ENCODE results near the gene SDC1.
"Not testable (repeated sequence)": the region's sequence is repeated elsewhere in the genome, so short reads cannot be mapped to it uniquely, and the experiment has no call there.

Gene SDC1

DNA sequence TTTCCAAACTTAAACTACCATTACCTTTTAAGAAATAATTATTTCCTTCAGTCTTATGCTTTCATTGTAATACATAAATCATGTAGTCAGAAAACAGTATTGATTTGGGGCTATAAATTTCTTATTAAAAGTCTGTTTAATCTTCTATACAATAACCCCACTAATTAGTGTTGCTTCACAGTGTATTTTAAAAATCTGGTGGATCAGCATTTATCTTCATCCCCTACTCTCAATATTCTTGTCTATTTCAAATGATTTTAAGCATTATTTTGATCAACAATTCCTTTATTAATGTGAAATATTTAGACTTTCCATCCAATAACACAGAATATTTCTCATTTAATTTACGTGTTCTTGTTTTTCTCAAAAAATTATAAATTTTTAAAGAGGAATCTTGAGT lies 32.5 kb upstream of the SDC1 start:
- TF ChIP-seq, protein P1, sequence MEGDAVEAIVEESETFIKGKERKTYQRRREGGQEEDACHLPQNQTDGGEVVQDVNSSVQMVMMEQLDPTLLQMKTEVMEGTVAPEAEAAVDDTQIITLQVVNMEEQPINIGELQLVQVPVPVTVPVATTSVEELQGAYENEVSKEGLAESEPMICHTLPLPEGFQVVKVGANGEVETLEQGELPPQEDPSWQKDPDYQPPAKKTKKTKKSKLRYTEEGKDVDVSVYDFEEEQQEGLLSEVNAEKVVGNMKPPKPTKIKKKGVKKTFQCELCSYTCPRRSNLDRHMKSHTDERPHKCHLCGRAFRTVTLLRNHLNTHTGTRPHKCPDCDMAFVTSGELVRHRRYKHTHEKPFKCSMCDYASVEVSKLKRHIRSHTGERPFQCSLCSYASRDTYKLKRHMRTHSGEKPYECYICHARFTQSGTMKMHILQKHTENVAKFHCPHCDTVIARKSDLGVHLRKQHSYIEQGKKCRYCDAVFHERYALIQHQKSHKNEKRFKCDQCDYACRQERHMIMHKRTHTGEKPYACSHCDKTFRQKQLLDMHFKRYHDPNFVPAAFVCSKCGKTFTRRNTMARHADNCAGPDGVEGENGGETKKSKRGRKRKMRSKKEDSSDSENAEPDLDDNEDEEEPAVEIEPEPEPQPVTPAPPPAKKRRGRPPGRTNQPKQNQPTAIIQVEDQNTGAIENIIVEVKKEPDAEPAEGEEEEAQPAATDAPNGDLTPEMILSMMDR (IDR thresholded peaks at IDR 0.05) = no peak
- Histone ChIP-seq H3K36me3 (ENCODE audit: control insufficient read depth, insufficient read depth, low read length) (no peaks in the 10 kb centered on the region), H2AFZ (no peak overlapping the region), H3K27me3 (ENCODE audit: control insufficient read depth, insufficient read depth, low read length) (no peaks in the 10 kb centered on the region), H3K79me2 (no peaks in the 10 kb centered on the region), H3K4me2 (ENCODE audit: low read length) (no peak overlapping the region), H3K9ac (no peak overlapping the region), H3K4me3 (ENCODE audit: low read depth, low read length) (no peak overlapping the region), H3K9me3 (ENCODE audit: control insufficient read depth, low read length) (no peaks in the 10 kb centered on the region), H3K27ac (no peak overlapping the region), H3K4me1 (no peaks in the 10 kb centered on the region)

DNA sequence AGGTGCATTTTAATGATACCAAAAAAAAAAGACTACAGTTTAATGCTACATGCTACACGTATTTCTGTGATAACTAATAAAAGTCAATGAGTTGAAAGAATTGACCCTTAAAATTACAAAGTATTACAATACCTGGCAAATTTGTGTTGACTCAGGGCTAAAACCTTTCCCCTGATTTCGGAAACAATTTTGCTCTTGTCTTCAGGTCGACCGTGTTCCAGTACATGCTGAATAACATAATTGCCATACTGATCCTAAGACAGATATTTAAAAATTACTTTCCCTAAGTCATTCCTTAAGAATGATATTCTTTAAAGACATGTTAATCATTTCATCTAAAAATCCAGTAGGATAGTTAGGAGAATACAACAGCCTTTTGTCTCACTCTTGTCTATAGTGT lies 29.8 kb upstream of the SDC1 start:
- Histone ChIP-seq H3K4me3 (ENCODE audit: low read depth, low read length) (no peak overlapping the region), H3K36me3 (ENCODE audit: control insufficient read depth, insufficient read depth, low read length) (no peaks in the 10 kb centered on the region)

DNA sequence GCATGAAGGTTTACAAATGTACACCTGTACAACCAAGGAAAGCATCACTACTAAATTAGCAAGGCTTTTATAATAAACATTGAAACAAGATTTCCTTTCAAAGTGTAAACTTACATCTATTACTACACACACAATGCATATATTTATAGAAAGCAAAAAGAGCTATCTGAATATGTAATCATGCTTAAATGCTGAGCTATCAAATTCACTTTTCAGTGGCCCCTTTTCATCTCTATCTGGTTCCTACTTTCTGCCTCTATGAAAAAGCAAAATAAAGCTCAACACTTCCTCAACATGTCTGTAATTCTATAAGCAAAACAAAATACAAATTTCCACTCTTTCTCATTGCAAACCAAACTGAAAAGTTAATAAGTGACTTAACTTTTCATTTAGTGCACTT lies 25.5 kb upstream of the SDC1 start:
- Histone ChIP-seq H3K4me3 (ENCODE audit: low read depth, low read length) (no peak overlapping the region), H3K9me3 (ENCODE audit: control insufficient read depth, low read length) (no peaks in the 10 kb centered on the region), H3K27ac (no peak overlapping the region), H3K4me2 (ENCODE audit: low read length) (no peak overlapping the region), H3K27me3 (ENCODE audit: control insufficient read depth, insufficient read depth, low read length) (no peaks in the 10 kb centered on the region), H3K36me3 (ENCODE audit: control insufficient read depth, insufficient read depth, low read length) (no peaks in the 10 kb centered on the region), H2AFZ (no peak overlapping the region), H3K79me2 (no peaks in the 10 kb centered on the region), H3K9ac (no peak overlapping the region), H3K4me1 (no peaks in the 10 kb centered on the region)
- TF ChIP-seq, protein P1 (IDR thresholded peaks at IDR 0.05) = no peak

More for the DNA sequence above, 29.8 kb upstream of the SDC1 start:
- TF ChIP-seq, protein P1 (IDR thresholded peaks at IDR 0.05) = no peak
- Histone ChIP-seq H2AFZ (no peak overlapping the region), H3K79me2 (no peaks in the 10 kb centered on the region), H3K27me3 (ENCODE audit: control insufficient read depth, insufficient read depth, low read length) (no peaks in the 10 kb centered on the region), H3K27ac (no peak overlapping the region), H3K9ac (no peak overlapping the region), H3K4me2 (ENCODE audit: low read length) (no peak overlapping the region), H3K4me1 (no peaks in the 10 kb centered on the region), H3K9me3 (ENCODE audit: control insufficient read depth, low read length) (no peaks in the 10 kb centered on the region)

DNA sequence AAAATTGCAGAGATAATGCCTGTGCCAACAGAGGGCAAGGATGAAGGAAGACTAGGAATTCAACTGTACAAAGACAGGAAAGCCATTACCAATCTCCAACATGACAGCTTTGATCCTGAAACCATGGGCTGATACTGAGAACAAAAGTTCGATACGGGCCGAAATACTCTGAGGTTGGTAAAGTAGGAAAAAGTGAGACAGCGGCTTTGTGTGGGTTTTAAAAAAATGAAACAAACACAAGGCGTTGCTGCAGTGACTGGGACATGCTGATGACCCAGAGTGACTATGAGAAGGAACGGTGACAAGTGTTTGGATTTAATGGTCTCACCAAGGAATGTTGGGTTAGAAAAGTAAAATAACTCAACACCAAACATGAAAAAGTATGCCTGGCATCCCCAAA lies 24.2 kb upstream of the SDC1 start:
- no peaks in the 10 kb centered on the region for H3K79me2 ChIP-seq
- H3K27me3 ChIP-seq (ENCODE audit: control insufficient read depth, insufficient read depth, low read length) = no peaks in the 10 kb centered on the region
- H3K4me1 ChIP-seq = no peaks in the 10 kb centered on the region
- no peak overlapping the region for H3K9ac ChIP-seq
- TF ChIP-seq, protein P1 (IDR thresholded peaks at IDR 0.05) = no peak
- H2AFZ ChIP-seq = no peak overlapping the region
- H3K4me2 ChIP-seq (ENCODE audit: low read length) = no peak overlapping the region
- no peaks in the 10 kb centered on the region for H3K36me3 ChIP-seq (ENCODE audit: control insufficient read depth, insufficient read depth, low read length)
- H3K9me3 ChIP-seq (ENCODE audit: control insufficient read depth, low read length) = no peaks in the 10 kb centered on the region
- H3K4me3 ChIP-seq (ENCODE audit: low read depth, low read length) = no peak overlapping the region
- no peak overlapping the region for H3K27ac ChIP-seq

DNA sequence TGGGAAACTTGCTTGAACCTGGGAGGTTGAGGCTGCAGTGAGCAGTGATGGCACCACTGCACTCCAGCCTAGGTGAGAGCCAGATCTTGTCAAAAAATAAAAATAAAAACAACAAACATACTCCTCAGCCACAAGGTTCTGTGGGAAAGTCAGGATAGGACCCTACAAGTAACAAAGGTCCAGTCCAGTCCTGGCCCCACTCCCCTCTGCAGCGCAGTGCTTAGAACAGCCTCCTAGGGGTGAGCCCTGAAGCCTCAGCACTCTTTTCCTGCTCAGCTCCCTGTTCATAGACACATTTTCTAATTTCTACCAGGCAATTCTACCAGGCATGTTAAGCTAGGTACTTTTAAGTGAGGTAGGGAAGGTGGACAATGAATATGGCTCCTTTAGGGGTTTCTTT lies 22.2 kb upstream of the SDC1 start:
- Histone ChIP-seq H3K4me3 (ENCODE audit: low read depth, low read length) (no peak overlapping the region), H3K27me3 (ENCODE audit: control insufficient read depth, insufficient read depth, low read length) (no peaks in the 10 kb centered on the region), H3K4me1 (no peaks in the 10 kb centered on the region), H3K9me3 (ENCODE audit: control insufficient read depth, low read length) (no peaks in the 10 kb centered on the region), H3K36me3 (ENCODE audit: control insufficient read depth, insufficient read depth, low read length) (no peaks in the 10 kb centered on the region), H3K79me2 (no peaks in the 10 kb centered on the region), H3K9ac (no peak overlapping the region), H2AFZ (no peak overlapping the region), H3K27ac (no peak overlapping the region), H3K4me2 (ENCODE audit: low read length) (no peak overlapping the region)
- TF ChIP-seq, protein P1 (IDR thresholded peaks at IDR 0.05) = no peak

DNA sequence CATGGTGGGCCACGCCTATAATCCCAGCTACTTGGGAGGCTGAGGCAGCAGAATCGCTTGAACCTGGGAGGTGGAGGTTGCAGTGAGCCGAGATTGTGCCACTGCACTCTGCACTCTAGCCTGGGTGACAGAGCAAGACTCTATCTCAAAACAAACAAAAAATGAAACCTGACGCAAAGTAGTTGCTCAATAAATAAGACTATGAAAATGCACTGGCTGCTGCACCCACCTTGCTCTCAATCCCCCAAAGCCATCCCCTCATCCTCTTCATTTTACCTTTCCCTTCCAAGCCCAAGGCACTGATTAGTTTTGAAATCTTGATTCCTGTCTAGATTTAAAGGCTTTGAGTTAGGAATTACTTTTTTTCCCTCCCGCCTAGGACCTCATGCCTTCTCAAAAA lies 18.7 kb upstream of the SDC1 start:
- not testable (repeated sequence) for H3K36me3 ChIP-seq (ENCODE audit: control insufficient read depth, insufficient read depth, low read length); H3K4me2 ChIP-seq (ENCODE audit: low read length); H3K27ac ChIP-seq; H3K9ac ChIP-seq; H3K27me3 ChIP-seq (ENCODE audit: control insufficient read depth, insufficient read depth, low read length); H3K4me3 ChIP-seq (ENCODE audit: low read depth, low read length); H3K79me2 ChIP-seq; H3K4me1 ChIP-seq; H3K9me3 ChIP-seq (ENCODE audit: control insufficient read depth, low read length); H2AFZ ChIP-seq

All from parathyroid adenoma (tissue), 2 donors.